ENCODE results near the gene LMO1. TPM values are rescaled to one million over a fixed set of nuclear protein-coding genes. Genes with fewer than 3 reads are reported as not detected.

The LMO1 gene
- total and polyA plus RNA-seq, 2 of the 8 experiments (the other 6 are each of a cell fraction or from before 2014, with no cell fraction given), result 0.17 TPM; not detected in 1

DNA sequence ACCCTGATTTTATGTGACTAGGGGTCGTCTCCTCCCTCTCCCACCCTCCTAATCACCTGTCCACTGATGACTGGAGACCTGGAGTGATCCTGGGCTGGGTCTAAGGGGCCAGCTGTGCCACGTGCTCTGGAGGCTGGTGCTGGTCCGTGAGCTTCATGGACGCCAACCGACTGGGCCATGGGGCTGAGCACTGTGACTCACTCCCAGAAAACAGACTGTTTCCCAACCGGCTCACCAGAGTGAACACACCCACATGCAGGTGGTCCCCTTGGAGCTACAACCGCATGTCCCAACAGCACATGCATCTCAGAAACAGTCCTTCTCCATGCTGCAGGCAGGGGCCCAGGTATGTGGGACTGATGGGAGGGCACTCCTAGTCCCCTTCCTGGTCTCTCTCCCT, 14.0 kb upstream of the LMO1 start:
- H2BK15ac ChIP-seq (ENCODE audit: low read length), result no peak overlapping the region
- no peak overlapping the region for H3K56ac ChIP-seq (replicated peaks; ENCODE audit: insufficient read length, low read depth, low read length)
- H3K79me2 ChIP-seq (ENCODE audit: control insufficient read depth in 1 of 2, insufficient read depth in 2 of 2, low read length in 2 of 2), result no peaks in the 10 kb centered on the region
- H4K8ac ChIP-seq (ENCODE audit: extremely low read depth, insufficient read depth, low read length), result no peak overlapping the region
- no peak overlapping the region for H4K91ac ChIP-seq (replicated peaks; ENCODE audit: insufficient read length, low read length)
- no peak overlapping the region for H2AFZ ChIP-seq (ENCODE audit: low read length)
- H3K4ac ChIP-seq (replicated peaks; ENCODE audit: insufficient read length, low read depth, low read length), result no peak overlapping the region
- no peaks in the 10 kb centered on the region for H3K36me3 ChIP-seq (ENCODE audit: control insufficient read depth in 2 of 4, insufficient read depth in 4 of 4, low read length in 3 of 4)
- H2BK12ac ChIP-seq (ENCODE audit: low read depth, low read length), result peak overlapping the region; percentile 68
- peaks cover 0 to 7% (median 1%) of the 10 kb centered on the region in 4 experiments; a peak in 4 of 7 replicates for H3K4me1 ChIP-seq (replicated peaks in 1 of 4; ENCODE audit: control insufficient read depth in 3 of 4, insufficient read depth in 4 of 4, low read length in 3 of 4)
- H3K27me3 ChIP-seq (replicated peaks in 1 of 4; ENCODE audit: control insufficient read depth in 3 of 4, extremely low read depth in 1 of 4, insufficient read depth in 3 of 4, low read length in 3 of 4), result peaks cover 0 to 10% (median 0%) of the 10 kb centered on the region in 4 experiments; a peak in 4 of 7 replicates
- H2BK5ac ChIP-seq (ENCODE audit: low read depth, low read length), result no peak overlapping the region
- CTCF ChIA-PET (ENCODE audit: partially characterized antibody), result interaction anchor here (1.0 to 5.3 kb wide), 8 partner anchors 8 to 80 kb away, joined by 3 to 59 read pairs (median 4); partner anchors contain the start of gene LMO1
- H2AK5ac ChIP-seq (ENCODE audit: low read depth, low read length), result 0 out of 2 replicates have a peak overlapping the region, but pooled peaks have one; percentile 82
- DNase-seq (ENCODE audit: low read depth in 1 of 2, low spot score in 2 of 2) (no peak), FAIRE-seq (no peak)
- no peaks in the 10 kb centered on the region for H3K9me3 ChIP-seq (ENCODE audit: insufficient read depth in 2 of 2, low read depth in 1 of 2, low read length in 1 of 2)
- no peak overlapping the region for H3K18ac ChIP-seq (ENCODE audit: extremely low read depth, low read length)
- H3K23me2 ChIP-seq (ENCODE audit: low read depth, low read length), result peaks cover 7% of the 10 kb centered on the region
- POLR2A ChIA-PET (ENCODE audit: partially characterized antibody), result interaction anchor here (1.0 kb wide), 1 partner anchor 10 kb away, joined by 3 read pairs; no protein-coding TSS in a partner anchor
- H4K20me1 ChIP-seq (replicated peaks in 1 of 2; ENCODE audit: control insufficient read depth in 1 of 2, insufficient read depth in 2 of 2, low read length in 2 of 2), result no peaks in the 10 kb centered on the region
- H3K4me2 ChIP-seq (ENCODE audit: insufficient read depth in 1 of 2, low read depth in 2 of 2, low read length in 2 of 2), result no peak overlapping the region
- H3K79me1 ChIP-seq (ENCODE audit: low read depth, low read length), result no peaks in the 10 kb centered on the region
- no peak overlapping the region for H3K27ac ChIP-seq (ENCODE audit: low read depth, low read length)
- 85% methylated on average over 5 of the region's 7 CpGs; no CpG with 5 or more reads in 1 of the 2 experiments for WGBS, 2 experiments (ENCODE audit: extremely low coverage in 1 of 2, insufficient coverage in 1 of 2, insufficient read length in 1 of 2, insufficient replicate concordance in 2 of 2, low coverage in 1 of 2, low lambda C conversion rate in 2 of 2, missing lambda C conversion rate in 1 of 2)
- H2BK20ac ChIP-seq (ENCODE audit: low read length), result no peak overlapping the region
- no peak overlapping the region for H3K23ac ChIP-seq (ENCODE audit: insufficient read length)
- H3K9ac ChIP-seq (replicated peaks in 1 of 4; ENCODE audit: extremely low read depth in 1 of 4, low read depth in 3 of 4, low read length in 3 of 4), result no peak overlapping the region
- no peak overlapping the region for H2BK120ac ChIP-seq (replicated peaks; ENCODE audit: low read depth, low read length)
- no peak overlapping the region for H3K4me3 ChIP-seq (ENCODE audit: extremely low read depth in 1 of 4, insufficient read depth in 2 of 4, low read depth in 3 of 4, low read length in 4 of 4)
- H3K14ac ChIP-seq (ENCODE audit: insufficient read length), result no peak overlapping the region
- H4K5ac ChIP-seq (ENCODE audit: insufficient read length, low read depth, low read length), result no peak overlapping the region
- no peak for TF ChIP-seq YY1 (IDR thresholded peaks at IDR 0.05; ENCODE audit: low read depth, low read length)
- TF ChIP-seq BACH1 (IDR thresholded peaks at IDR 0.05; ENCODE audit: low read length), result no peak
- no peak for TF ChIP-seq KDM4A (IDR thresholded peaks at IDR 0.05; ENCODE audit: low read depth, low read length, severe bottlenecking)
- TF ChIP-seq SP2 (IDR thresholded peaks at IDR 0.05; ENCODE audit: low read length), result no peak
- TF ChIP-seq SUZ12 (IDR thresholded peaks at IDR 0.05; ENCODE audit: low read length), result no peak
- TF ChIP-seq NRF1 (IDR thresholded peaks at IDR 0.05; ENCODE audit: low read depth, low read length), result no peak
- no peak for TF ChIP-seq MAFK (IDR thresholded peaks at IDR 0.05; ENCODE audit: low read depth, low read length)
- no peak for TF ChIP-seq CEBPB (IDR thresholded peaks at IDR 0.05; ENCODE audit: low read depth, low read length)
- TF ChIP-seq RXRA (IDR thresholded peaks at IDR 0.05; ENCODE audit: insufficient read depth, low read depth, low read length), result no peak
- TF ChIP-seq RBBP5 (IDR thresholded peaks at IDR 0.05; ENCODE audit: borderline replicate concordance, low read depth, low read length), result no peak
- TF ChIP-seq POU5F1 (IDR thresholded peaks at IDR 0.05; ENCODE audit: low read depth, low read length), result no peak
- no peak for TF ChIP-seq TBP (IDR thresholded peaks at IDR 0.05; ENCODE audit: low read depth, low read length)
- no peak for TF ChIP-seq KDM5A (IDR thresholded peaks at IDR 0.05; ENCODE audit: low read length)
- no peak for TF ChIP-seq CREB1 (IDR thresholded peaks at IDR 0.05)
- no peak for TF ChIP-seq POLR2A (IDR thresholded peaks at IDR 0.05; ENCODE audit: control extremely low read depth in 1 of 2, low read depth in 2 of 2, low read length in 2 of 2)
- no peak for TF ChIP-seq SIN3A (conservative IDR thresholded peaks at IDR 0.05 in 1 of 2, IDR thresholded peaks at IDR 0.05 in 1 of 2; ENCODE audit: low read depth in 1 of 2, low read length in 2 of 2)
